Endothelial cell of umbilical vein (primary cell): Measurements from ENCODE around the gene CDH22. TPM values are rescaled to one million over a fixed set of nuclear protein-coding genes. Genes with fewer than 3 reads are reported as not detected.

Experiments used
- BruUV-seq: library from RNA; stranded (reverse); fragments of 400-500 nt; replicated peaks from 2 replicates; lab custom pipeline; 2021; lab: Mats Ljungman, UMichigan
- CTCF ChIA-PET: fragments of 300-600, 350-600 bp; sonication (Branson Sonifier 250); formaldehyde crosslinking; loops from one replicate; lab custom pipeline; 2021; ENCODE audit warnings: antibody characterized with exemption, inconsistent platforms; lab: Charles Lee
- POLR2A ChIA-PET: fragments of 300-600, 350-600 bp; sonication (Branson Sonifier 250); formaldehyde crosslinking; loops from one replicate; lab custom pipeline; 2021; ENCODE audit warnings: antibody characterized with exemption, inconsistent platforms; lab: Charles Lee
- DNase-seq: peaks from one replicate; pipeline ENCODE4 v3.0.0-alpha.2; 2011; ENCODE audit warnings: low read depth, low spot score
- FAIRE-seq: peaks from 2 replicates; lab custom pipeline; 2011; peaks lifted over from hg19 to GRCh38; lab: Jason Lieb, UNC
- H2AFZ ChIP-seq: 2 replicates; pipeline ENCODE4 v1.6.0; 2012; ENCODE audit warnings: low read depth, low read length, control low read depth, inconsistent platforms
- H3K27ac ChIP-seq: 2 replicates; pipeline ENCODE4 v1.5.1; 2011; ENCODE audit warnings: low read depth, mild to moderate bottlenecking, control low read depth, low read length, moderate library complexity; ENCODE audit not compliant: insufficient read depth
- H3K27me3 ChIP-seq, 2 experiments: 2 replicates each; pipeline versions ENCODE4 v1.6.0 to v1.6.1; 2011; ENCODE audit warnings: low read length in 2 of 2, mixed read lengths in 1 of 2; ENCODE audit not compliant: control insufficient read depth in 2 of 2, insufficient read depth in 2 of 2
- H3K36me3 ChIP-seq, 2 experiments: 2 replicates in 1 of 2; 3 replicates in 1 of 2; pipeline ENCODE4 v1.5.1; 2011; ENCODE audit warnings: low read length in 2 of 2, mild to moderate bottlenecking in 1 of 2, moderate library complexity in 1 of 2; ENCODE audit not compliant: control insufficient read depth in 2 of 2, insufficient read depth in 2 of 2; ENCODE audit errors: extremely low read depth in 1 of 2
- H3K4me1 ChIP-seq: 3 replicates; pipeline ENCODE4 v1.5.1; 2011; ENCODE audit warnings: mild to moderate bottlenecking, low read length; ENCODE audit not compliant: control insufficient read depth, insufficient read depth; ENCODE audit errors: extremely low read depth
- H3K4me2 ChIP-seq: 2 replicates; pipeline ENCODE4 v1.6.1; 2011; ENCODE audit warnings: low read length, control low read depth, mixed read lengths; ENCODE audit not compliant: insufficient read depth
- H3K4me3 ChIP-seq, 3 experiments: fragments of 200-600 bp in 1 of 3; sonication (generic), shearing (Covaris generic) in 1 of 3; replicated peaks in 1 of 3; 2 replicates each; pipeline ENCODE4 v1.5.1; 2011 to 2016; ENCODE audit warnings: control low read depth in 3 of 3, low read length in 3 of 3, mild to moderate bottlenecking in 2 of 3, inconsistent platforms in 1 of 3, low read depth in 1 of 3, moderate library complexity in 1 of 3; ENCODE audit not compliant: insufficient read depth in 1 of 3
- H3K79me2 ChIP-seq: 2 replicates; pipeline ENCODE4 v1.6.0; 2012; ENCODE audit warnings: low read length, inconsistent platforms; ENCODE audit not compliant: control insufficient read depth, insufficient read depth
- H3K9ac ChIP-seq: replicated peaks from 2 replicates; pipeline ENCODE3; 2011; ENCODE audit warnings: low read length, control low read depth; ENCODE audit not compliant: insufficient read depth; ENCODE audit errors: extremely low read depth
- H3K9me1 ChIP-seq: replicated peaks from 3 replicates; pipeline ENCODE4 v1.6.0; 2011; ENCODE audit warnings: mild to moderate bottlenecking, low read length; ENCODE audit not compliant: control insufficient read depth, insufficient read depth; ENCODE audit errors: extremely low read depth
- H3K9me3 ChIP-seq: replicated peaks from 2 replicates; pipeline ENCODE4 v1.5.1; 2012; ENCODE audit warnings: low read length, inconsistent platforms; ENCODE audit not compliant: control insufficient read depth, insufficient read depth
- H4K20me1 ChIP-seq: replicated peaks from 2 replicates; pipeline ENCODE3; 2011; ENCODE audit warnings: mild to moderate bottlenecking, low read length; ENCODE audit not compliant: control insufficient read depth, insufficient read depth; ENCODE audit errors: extremely low read depth
- EZH2 ChIP-seq: IDR thresholded peaks from 2 replicates; pipeline ENCODE4 v1.6.1; 2012; ENCODE audit warnings: borderline replicate concordance, low read depth, mild to moderate bottlenecking, moderate library complexity, low read length, inconsistent platforms; ENCODE audit not compliant: severe bottlenecking
- FOS ChIP-seq: IDR thresholded peaks from 2 replicates; pipeline ENCODE4 v1.6.1; 2011; ENCODE audit warnings: mild to moderate bottlenecking, low read length, moderate library complexity, borderline replicate concordance; ENCODE audit not compliant: insufficient read depth
- GATA2 ChIP-seq: IDR thresholded peaks from 2 replicates; pipeline ENCODE4 v1.7.0; 2011; ENCODE audit warnings: low read depth, mild to moderate bottlenecking, moderate library complexity, mixed read lengths, low read length; ENCODE audit not compliant: insufficient read length, insufficient read depth
- JUN ChIP-seq: IDR thresholded peaks from 2 replicates; pipeline ENCODE4 v1.6.1; 2011; ENCODE audit warnings: borderline replicate concordance, low read depth; ENCODE audit not compliant: insufficient read length, insufficient read depth
- MYC ChIP-seq: IDR thresholded peaks from one replicate; pipeline ENCODE4 v1.6.1; 2011; ENCODE audit warnings: mild to moderate bottlenecking, low read depth, low read length
- POLR2A ChIP-seq: IDR thresholded peaks from 2 replicates; pipeline ENCODE4 v1.6.1; 2012; ENCODE audit warnings: low read depth, mild to moderate bottlenecking, control low read depth, low read length
- POLR2AphosphoS5 ChIP-seq: IDR thresholded peaks from 2 replicates; pipeline ENCODE4 v1.6.1; 2012; ENCODE audit warnings: low read depth, mild to moderate bottlenecking, control low read depth, low read length, moderate library complexity; ENCODE audit not compliant: insufficient read depth
- dilution Hi-C: fragments of 300-500 bp; cut with MboI; formaldehyde crosslinking; loops from one replicate; pipeline ENCODE4 v1.15.0; 2019; ENCODE audit warnings: low sequenced_read_pairs; ENCODE audit not compliant: extremely low pct_ligation_motif_present
- intact Hi-C: fragments of 100-400 bp; cut with micrococcal nuclease; formaldehyde crosslinking; loops from one replicate; pipeline ENCODE4 v1.10.0; 2022
- polyA plus RNA-seq, 4 experiments: library from polyadenylated mRNA; depleted of rRNA in 3 of 4; stranded (reverse) in 3 of 4; unstranded in 1 of 4; fragments of >200 nt; gene quantifications; 2 replicates each; pipeline versions ENCODE4 v1.2.1 to v1.2.3, GENCODE V29; 2011 to 2012; ENCODE audit warnings: missing spikeins in 1 of 4
- total RNA-seq: library from RNA; stranded (reverse); gene quantifications from 2 replicates; pipeline ENCODE4 v1.2.3, GENCODE V29; 2021
- TF ChIP-seq, protein P1 (sequence below), 2 donors: IDR thresholded peaks; 1 replicate in 1 of 2; 2 replicates in 1 of 2; pipeline ENCODE4 v1.5.1; 2011; ENCODE audit warnings: low read length in 2 of 2, mild to moderate bottlenecking in 2 of 2, moderate library complexity in 2 of 2, control low read depth in 1 of 2, inconsistent platforms in 1 of 2, low read depth in 1 of 2; ENCODE audit not compliant: insufficient read depth in 1 of 2; ENCODE audit errors: extremely low read depth in 1 of 2
- TF ChIP-seq, protein P2 (sequence below): IDR thresholded peaks from 2 replicates; pipeline ENCODE4 v1.6.1; 2011; ENCODE audit not compliant: insufficient read depth, insufficient read length

CDH22 gene
- total and polyA plus RNA-seq, 2 donors (not counting 3 experiments of a cell fraction or from before 2014, with no cell fraction given) = not detected

DNA sequence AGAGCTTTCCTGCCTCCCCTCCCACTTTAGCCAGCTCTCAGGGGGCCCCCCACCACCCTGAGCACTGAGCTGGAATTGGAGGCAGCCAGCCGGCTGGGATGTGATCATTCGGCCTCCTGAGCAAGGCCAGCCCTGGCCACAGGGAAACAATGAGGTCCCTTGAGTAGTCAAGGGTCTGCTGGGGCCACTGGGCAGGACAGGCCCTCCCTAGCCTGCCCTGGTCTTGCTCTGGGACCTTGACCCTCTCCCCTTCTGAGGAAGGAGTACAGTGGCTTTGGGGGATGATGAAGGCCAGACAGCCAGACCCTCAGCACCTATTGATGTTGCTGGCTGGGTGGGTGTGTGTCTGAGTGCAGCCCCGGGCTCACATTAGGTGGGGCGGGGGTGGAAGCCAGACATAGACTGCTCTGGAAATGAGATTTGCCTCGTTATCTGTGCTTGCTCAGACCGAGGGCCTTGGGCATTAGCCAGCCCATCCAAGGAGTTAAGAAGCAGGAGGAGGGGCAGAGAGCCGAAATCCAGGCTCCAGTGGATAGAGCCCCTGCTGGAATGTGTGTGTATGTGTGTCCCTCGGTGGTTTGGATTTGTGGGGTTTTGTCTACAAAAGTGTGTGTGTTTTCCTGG is 168.9 kb downstream of the CDH22 start:
- no peak for TF ChIP-seq MYC
- TF ChIP-seq, protein P1, sequence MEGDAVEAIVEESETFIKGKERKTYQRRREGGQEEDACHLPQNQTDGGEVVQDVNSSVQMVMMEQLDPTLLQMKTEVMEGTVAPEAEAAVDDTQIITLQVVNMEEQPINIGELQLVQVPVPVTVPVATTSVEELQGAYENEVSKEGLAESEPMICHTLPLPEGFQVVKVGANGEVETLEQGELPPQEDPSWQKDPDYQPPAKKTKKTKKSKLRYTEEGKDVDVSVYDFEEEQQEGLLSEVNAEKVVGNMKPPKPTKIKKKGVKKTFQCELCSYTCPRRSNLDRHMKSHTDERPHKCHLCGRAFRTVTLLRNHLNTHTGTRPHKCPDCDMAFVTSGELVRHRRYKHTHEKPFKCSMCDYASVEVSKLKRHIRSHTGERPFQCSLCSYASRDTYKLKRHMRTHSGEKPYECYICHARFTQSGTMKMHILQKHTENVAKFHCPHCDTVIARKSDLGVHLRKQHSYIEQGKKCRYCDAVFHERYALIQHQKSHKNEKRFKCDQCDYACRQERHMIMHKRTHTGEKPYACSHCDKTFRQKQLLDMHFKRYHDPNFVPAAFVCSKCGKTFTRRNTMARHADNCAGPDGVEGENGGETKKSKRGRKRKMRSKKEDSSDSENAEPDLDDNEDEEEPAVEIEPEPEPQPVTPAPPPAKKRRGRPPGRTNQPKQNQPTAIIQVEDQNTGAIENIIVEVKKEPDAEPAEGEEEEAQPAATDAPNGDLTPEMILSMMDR (IDR thresholded peaks at IDR 0.05; ENCODE audit: extremely low read depth in 1 of 2, insufficient read depth in 1 of 2, low read depth in 1 of 2, low read length in 2 of 2) = no peak
- TF ChIP-seq POLR2AphosphoS5 = no peak
- TF ChIP-seq FOS = no peak
- no peak for TF ChIP-seq GATA2
- TF ChIP-seq POLR2A = no peak
- TF ChIP-seq EZH2 = no peak
- no peak for TF ChIP-seq JUN
- TF ChIP-seq, protein P2, sequence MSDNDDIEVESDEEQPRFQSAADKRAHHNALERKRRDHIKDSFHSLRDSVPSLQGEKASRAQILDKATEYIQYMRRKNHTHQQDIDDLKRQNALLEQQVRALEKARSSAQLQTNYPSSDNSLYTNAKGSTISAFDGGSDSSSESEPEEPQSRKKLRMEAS = no peak
- Histone ChIP-seq H3K27ac (no peak overlapping the region), H3K9me3 (no peaks in the 10 kb centered on the region), H4K20me1 (no peaks in the 10 kb centered on the region), H2AFZ (no peak overlapping the region), H3K79me2 (no peaks in the 10 kb centered on the region), H3K9me1 (no peaks in the 10 kb centered on the region), H3K27me3 (peaks cover 0 to 15% of the 10 kb centered on the region in 2 experiments), H3K9ac (no peak overlapping the region), H3K4me3 (no peak overlapping the region), H3K4me2 (no peak overlapping the region), H3K4me1 (no peaks in the 10 kb centered on the region), H3K36me3 (no peaks in the 10 kb centered on the region)
- ChIA-PET POLR2A (no interaction called here), CTCF (no interaction called here)
- no TSS peak for BruUV-seq
- DNase-seq (no peak), FAIRE-seq (no peak)
- dilution Hi-C loops (no loop called here), intact Hi-C loops (no loop called here)
